Stomach (tissue), 9 donors: ENCODE measurements around the gene R3HDM2. TPM values are rescaled to one million over a fixed set of nuclear protein-coding genes. Genes with fewer than 3 reads are reported as not detected.
"Not testable (repeated sequence)": the region's sequence is repeated elsewhere in the genome, so short reads cannot be mapped to it uniquely, and the experiment has no call there.

Experiments used
- DNase-seq, 2 donors: peaks; one replicate each; pipeline versions ENCODE4 v3.0.0 to v3.0.0-alpha.2; 2013 to 2019
- H3K27ac ChIP-seq, 5 donors: fragments of 200-600 bp in 4 of 5; sonication (generic) in 4 of 5; one replicate each; pipeline ENCODE4 v1.5.1; 2013 to 2019; ENCODE audit warnings: mild to moderate bottlenecking in 1 of 5, moderate library complexity in 1 of 5
- H3K27me3 ChIP-seq, 3 donors: fragments of 200-600 bp; sonication (generic); one replicate each; pipeline ENCODE4 v1.5.1; 2017 to 2019; ENCODE audit warnings: mixed run types in 1 of 3
- H3K36me3 ChIP-seq, 4 donors: fragments of 200-600 bp; sonication (generic); 1 replicate in 3 of 4; 2 replicates in 1 of 4; pipeline ENCODE4 v1.5.1; 2016 to 2019
- H3K4me1 ChIP-seq, 4 donors: fragments of 200-600 bp; sonication (generic); one replicate each; pipeline ENCODE4 v1.5.1; 2016 to 2019
- H3K4me3 ChIP-seq, 4 donors: fragments of 200-600 bp; sonication (generic) in 3 of 4; one replicate each; pipeline ENCODE4 v1.5.1; 2016 to 2019; ENCODE audit warnings: mild to moderate bottlenecking in 1 of 4
- H3K9me3 ChIP-seq, 4 donors: fragments of 200-600 bp; sonication (generic); one replicate each; pipeline ENCODE4 v1.5.1; 2016 to 2019
- CTCF ChIP-seq, 7 experiments: fragments of 450-650 bp in 4 of 7; fragments of 200-600 bp in 3 of 7; sonication (generic) in 3 of 7; IDR thresholded peaks; one replicate each; pipeline ENCODE4 v1.5.1; 2016 to 2019; ENCODE audit warnings: antibody characterized with exemption in 7 of 7, control low read depth in 2 of 7, mild to moderate bottlenecking in 1 of 7
- EP300 ChIP-seq: sonication (generic); formaldehyde crosslinking; IDR thresholded peaks from one replicate; pipeline ENCODE4 v1.6.1; 2017; ENCODE audit warnings: antibody characterized with exemption
- POLR2A ChIP-seq, 4 donors: fragments of 450-650 bp; IDR thresholded peaks; one replicate each; pipeline ENCODE4 v1.6.1; 2016; ENCODE audit warnings: antibody characterized with exemption in 4 of 4, control low read depth in 2 of 4, mild to moderate bottlenecking in 1 of 4, moderate library complexity in 1 of 4
- POLR2AphosphoS5 ChIP-seq, 3 donors: sonication (generic); formaldehyde crosslinking; IDR thresholded peaks; one replicate each; pipeline ENCODE4 v1.6.1; 2016; ENCODE audit warnings: antibody characterized with exemption in 3 of 3
- WGBS, 5 donors: extraction: QIAGEN DNeasy Blood & Tissue Kit in 3 of 5; methylation state at CpG; one replicate each; pipeline versions ENCODE4 v1.1.5 to v1.1.7; 2013 to 2018; 5-methylcytosine and 5-hydroxymethylcytosine counted together
- intact Hi-C: fragments of 100-400 bp; cut with DNase I; formaldehyde crosslinking; loops from one replicate; pipeline ENCODE4 v1.15.1; 2023; ENCODE audit warnings: low total_unique reads
- polyA plus RNA-seq, 3 donors: library from polyadenylated mRNA; stranded (reverse); fragments of 200-250 nt; gene quantifications; one replicate each; pipeline ENCODE4 v1.2.3, GENCODE V29; 2013
- total RNA-seq, 5 donors: library from RNA; depleted of rRNA; stranded (reverse); fragments of >200 nt; gene quantifications; one replicate each; pipeline versions ENCODE4 v1.1.0 to v1.2.3, GENCODE V29; 2014 to 2016
- donor health status: healthy with polysubstance abuse.
- donor health status: Bipolar disorder and iron deficiency.
- donor health status: healthy.

R3HDM2 gene
- total and polyA plus RNA-seq, 8 donors, result 12.4 to 64.3 (median 24.5) TPM

- Histone ChIP-seq H3K27me3 (no peaks in the 10 kb centered on the region), H3K4me3 (no peak overlapping the region), H3K36me3 (no peaks in the 10 kb centered on the region), H3K4me1 (peaks cover 0 to 25% (median 12%) of the 10 kb centered on the region in 4 donors), H3K9me3 (no peaks in the 10 kb centered on the region), H3K27ac (no peak overlapping the region)
- intact Hi-C loops, result no loop called here
- DNase-seq, result no peak
- 30 to 59% (median 40%) methylated on average over 2 of the region's 2 CpGs for WGBS, 5 donors
- TF ChIP-seq POLR2A (IDR thresholded peaks at IDR 0.05), result no peak
- TF ChIP-seq CTCF (IDR thresholded peaks at IDR 0.05), result no peak
- TF ChIP-seq EP300, result no peak
- TF ChIP-seq POLR2AphosphoS5 (IDR thresholded peaks at IDR 0.05), result no peak
Observed at GRCh38 chr12:57320639-57321038, 110.2 kb downstream of the R3HDM2 start.

GRCh38 chr12:57319678-57320469 lies 111.0 kb downstream of the R3HDM2 start:
- H3K36me3 ChIP-seq, result no peaks in the 10 kb centered on the region
- H3K27me3 ChIP-seq, result no peaks in the 10 kb centered on the region
- no peaks in the 10 kb centered on the region for H3K9me3 ChIP-seq
- WGBS, 5 donors, result 68 to 76% (median 71%) methylated on average over 11 of the region's 11 CpGs
- peaks cover 0 to 25% (median 12%) of the 10 kb centered on the region in 4 donors for H3K4me1 ChIP-seq
- TF ChIP-seq EP300 (no peak), CTCF (IDR thresholded peaks at IDR 0.05) (no peak), POLR2A (IDR thresholded peaks at IDR 0.05) (no peak), POLR2AphosphoS5 (IDR thresholded peaks at IDR 0.05) (no peak)
- DNase-seq, result peak in 1 of 2 donors; percentile 16
- H3K27ac ChIP-seq, result peak overlapping the region in 3 of 5 donors; percentile 10 to 30 (median 12)
- intact Hi-C loops, result no loop called here
- no peak overlapping the region for H3K4me3 ChIP-seq

- intact Hi-C loops, result no loop called here
- Histone ChIP-seq H3K4me3 (no peak overlapping the region), H3K9me3 (no peaks in the 10 kb centered on the region), H3K27me3 (no peaks in the 10 kb centered on the region), H3K36me3 (peaks cover 0 to 5% (median 0%) of the 10 kb centered on the region in 4 donors), H3K27ac (no peak overlapping the region), H3K4me1 (peaks cover 0 to 17% (median 8%) of the 10 kb centered on the region in 4 donors)
- no peak for TF ChIP-seq POLR2A (IDR thresholded peaks at IDR 0.05)
- no peak for TF ChIP-seq POLR2AphosphoS5 (IDR thresholded peaks at IDR 0.05)
- TF ChIP-seq CTCF (IDR thresholded peaks at IDR 0.05), result no peak
- TF ChIP-seq EP300, result no peak
- DNase-seq, result no peak
- WGBS, 5 donors, result 95% methylated on average over 7 of the region's 7 CpGs
Observed at GRCh38 chr12:57315681-57316080, 115.2 kb downstream of the R3HDM2 start.

GRCh38 chr12:57312287-57312686 lies 118.6 kb downstream of the R3HDM2 start:
- H3K27me3 ChIP-seq, H3K4me3 ChIP-seq, H3K9me3 ChIP-seq, H3K27ac ChIP-seq, H3K4me1 ChIP-seq, DNase-seq, intact Hi-C loops: not testable (repeated sequence)
- H3K36me3 ChIP-seq, result peaks cover 0 to 27% (median 16%) of the 10 kb centered on the region in 4 donors
- 77 to 88% (median 85%) methylated on average over 5 of the region's 5 CpGs for WGBS, 5 donors

- H3K27ac ChIP-seq, result peak overlapping the region in 1 of 5 donors; percentile 6
- H3K9me3 ChIP-seq, result no peaks in the 10 kb centered on the region
- WGBS, 5 donors, result 43 to 66% (median 58%) methylated on average over 2 of the region's 2 CpGs
- no peaks in the 10 kb centered on the region for H3K27me3 ChIP-seq
- peaks cover 0 to 56% (median 38%) of the 10 kb centered on the region in 4 donors for H3K36me3 ChIP-seq
- no peak for TF ChIP-seq POLR2A (IDR thresholded peaks at IDR 0.05)
- no peak for TF ChIP-seq CTCF (IDR thresholded peaks at IDR 0.05)
- no peak for TF ChIP-seq POLR2AphosphoS5 (IDR thresholded peaks at IDR 0.05)
- TF ChIP-seq EP300, result no peak
- DNase-seq, result no peak
- no peak overlapping the region for H3K4me3 ChIP-seq
- no peaks in the 10 kb centered on the region for H3K4me1 ChIP-seq
- intact Hi-C loops, result loop anchor here (5.0 kb wide), 1 partner anchor 143 kb away; no protein-coding TSS in a partner anchor
Observed at GRCh38 chr12:57309420-57309819, 121.4 kb downstream of the R3HDM2 start.
